ENCODE results near the gene KCNA2. TPM values are rescaled to one million over a fixed set of nuclear protein-coding genes. Genes with fewer than 3 reads are reported as not detected.

Gene KCNA2
- total and polyA plus RNA-seq, 7 donors = 0.05 to 1.1 (median 0.40) TPM

DNA sequence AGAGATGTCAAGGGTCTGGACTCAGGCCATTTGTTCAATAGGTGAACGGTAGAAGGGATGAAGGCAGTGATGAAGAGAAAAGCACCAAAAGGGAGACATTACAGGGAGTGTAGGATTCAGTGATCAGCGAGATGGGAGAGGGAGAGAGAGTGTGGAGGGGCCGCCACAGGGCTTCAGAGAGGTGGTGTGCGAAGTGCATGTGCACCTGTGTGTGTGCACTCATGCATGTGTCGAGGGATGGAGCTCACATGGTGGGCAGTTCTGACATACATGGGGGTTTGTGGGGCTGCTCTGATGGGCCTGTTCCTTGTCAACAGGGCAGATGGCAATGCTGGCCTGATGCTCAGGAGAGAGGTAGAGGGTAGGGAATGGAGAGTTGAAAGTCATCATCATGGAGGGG is 11.4 kb upstream of the KCNA2 start:
- intact Hi-C loops (cut with DNase I) = no loop called here

DNA sequence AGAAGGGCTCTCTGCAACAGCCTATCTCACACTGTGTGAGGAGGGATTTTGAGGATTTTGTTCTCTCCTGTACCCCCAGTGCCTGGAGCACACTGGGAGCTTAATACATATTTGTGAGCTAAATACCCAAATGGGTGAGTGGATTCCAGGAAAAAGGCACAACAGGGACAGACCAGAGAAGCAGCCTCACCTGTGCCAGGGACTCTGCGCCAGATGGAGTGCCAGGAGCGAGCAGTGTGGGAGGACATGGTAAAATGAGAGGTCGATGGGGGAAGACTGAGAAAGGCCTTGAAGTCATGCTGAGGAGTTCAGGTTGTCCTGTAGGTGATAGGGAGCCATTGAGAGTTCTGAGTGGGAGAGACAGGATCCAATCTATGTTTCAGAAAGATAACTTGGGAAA is 11.0 kb upstream of the KCNA2 start:
- no peak for DNase-seq
- H3K9me3 ChIP-seq = no peaks in the 10 kb centered on the region
- TF ChIP-seq, protein P1, sequence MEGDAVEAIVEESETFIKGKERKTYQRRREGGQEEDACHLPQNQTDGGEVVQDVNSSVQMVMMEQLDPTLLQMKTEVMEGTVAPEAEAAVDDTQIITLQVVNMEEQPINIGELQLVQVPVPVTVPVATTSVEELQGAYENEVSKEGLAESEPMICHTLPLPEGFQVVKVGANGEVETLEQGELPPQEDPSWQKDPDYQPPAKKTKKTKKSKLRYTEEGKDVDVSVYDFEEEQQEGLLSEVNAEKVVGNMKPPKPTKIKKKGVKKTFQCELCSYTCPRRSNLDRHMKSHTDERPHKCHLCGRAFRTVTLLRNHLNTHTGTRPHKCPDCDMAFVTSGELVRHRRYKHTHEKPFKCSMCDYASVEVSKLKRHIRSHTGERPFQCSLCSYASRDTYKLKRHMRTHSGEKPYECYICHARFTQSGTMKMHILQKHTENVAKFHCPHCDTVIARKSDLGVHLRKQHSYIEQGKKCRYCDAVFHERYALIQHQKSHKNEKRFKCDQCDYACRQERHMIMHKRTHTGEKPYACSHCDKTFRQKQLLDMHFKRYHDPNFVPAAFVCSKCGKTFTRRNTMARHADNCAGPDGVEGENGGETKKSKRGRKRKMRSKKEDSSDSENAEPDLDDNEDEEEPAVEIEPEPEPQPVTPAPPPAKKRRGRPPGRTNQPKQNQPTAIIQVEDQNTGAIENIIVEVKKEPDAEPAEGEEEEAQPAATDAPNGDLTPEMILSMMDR (IDR thresholded peaks at IDR 0.05) = no peak
- ATAC-seq = no peak
- H3K27me3 ChIP-seq (ENCODE audit: insufficient read depth in 3 of 3, low read length in 2 of 3) = peaks cover 0 to 42% (median 4%) of the 10 kb centered on the region in 3 donors
- 66 to 71% (median 68%) methylated on average over 3 of the region's 3 CpGs for WGBS, 3 donors
- intact Hi-C loops (cut with DNase I) = no loop called here
- no peak overlapping the region for H3K27ac ChIP-seq
- no peak overlapping the region for H3K4me3 ChIP-seq
- no peaks in the 10 kb centered on the region for H3K36me3 ChIP-seq (ENCODE audit: insufficient read depth in 1 of 2, low read depth in 1 of 2)
- H3K4me1 ChIP-seq = no peaks in the 10 kb centered on the region

More for the DNA sequence above, 11.4 kb upstream of the KCNA2 start:
- H3K27me3 ChIP-seq (ENCODE audit: insufficient read depth in 3 of 3, low read length in 2 of 3) = peaks cover 0 to 42% (median 4%) of the 10 kb centered on the region in 3 donors
- no peaks in the 10 kb centered on the region for H3K9me3 ChIP-seq
- no peaks in the 10 kb centered on the region for H3K36me3 ChIP-seq (ENCODE audit: insufficient read depth in 1 of 2, low read depth in 1 of 2)
- no peak overlapping the region for H3K27ac ChIP-seq
- DNase-seq (no peak), ATAC-seq (no peak)
- 70 to 80% (median 72%) methylated on average over 5 of the region's 5 CpGs for WGBS, 3 donors
- TF ChIP-seq, protein P1 (IDR thresholded peaks at IDR 0.05) = no peak
- H3K4me1 ChIP-seq = no peaks in the 10 kb centered on the region
- no peak overlapping the region for H3K4me3 ChIP-seq

DNA sequence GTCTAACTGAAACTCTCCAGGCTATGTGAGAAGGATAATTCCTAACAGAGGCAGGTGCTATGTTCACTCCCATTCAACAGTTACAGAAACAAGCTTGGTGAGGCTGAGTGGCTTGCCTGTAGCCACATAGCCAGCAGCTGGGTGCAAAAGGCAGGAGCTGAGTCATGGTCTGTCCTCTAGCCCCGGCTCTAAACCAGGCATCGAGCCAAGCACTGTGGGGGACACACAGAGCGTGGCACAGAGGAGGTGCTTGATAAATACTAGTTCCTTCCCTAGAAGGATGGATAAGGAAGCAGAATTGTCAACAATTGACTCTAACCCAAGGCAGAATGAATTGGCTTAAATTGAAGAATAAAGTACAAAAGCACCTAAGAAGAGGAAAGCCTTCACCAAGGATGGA is 10.4 kb upstream of the KCNA2 start:
- ATAC-seq (no peak), DNase-seq (no peak)
- TF ChIP-seq, protein P1 (IDR thresholded peaks at IDR 0.05) = no peak
- Histone ChIP-seq H3K27me3 (ENCODE audit: insufficient read depth in 3 of 3, low read length in 2 of 3) (peaks cover 0 to 42% (median 4%) of the 10 kb centered on the region in 3 donors), H3K4me3 (no peak overlapping the region), H3K9me3 (no peaks in the 10 kb centered on the region), H3K27ac (no peak overlapping the region), H3K4me1 (no peaks in the 10 kb centered on the region), H3K36me3 (ENCODE audit: insufficient read depth in 1 of 2, low read depth in 1 of 2) (no peaks in the 10 kb centered on the region)
- intact Hi-C loops (cut with DNase I) = no loop called here
- WGBS, 3 donors = 12 to 17% (median 14%) methylated on average over 3 of the region's 3 CpGs

DNA sequence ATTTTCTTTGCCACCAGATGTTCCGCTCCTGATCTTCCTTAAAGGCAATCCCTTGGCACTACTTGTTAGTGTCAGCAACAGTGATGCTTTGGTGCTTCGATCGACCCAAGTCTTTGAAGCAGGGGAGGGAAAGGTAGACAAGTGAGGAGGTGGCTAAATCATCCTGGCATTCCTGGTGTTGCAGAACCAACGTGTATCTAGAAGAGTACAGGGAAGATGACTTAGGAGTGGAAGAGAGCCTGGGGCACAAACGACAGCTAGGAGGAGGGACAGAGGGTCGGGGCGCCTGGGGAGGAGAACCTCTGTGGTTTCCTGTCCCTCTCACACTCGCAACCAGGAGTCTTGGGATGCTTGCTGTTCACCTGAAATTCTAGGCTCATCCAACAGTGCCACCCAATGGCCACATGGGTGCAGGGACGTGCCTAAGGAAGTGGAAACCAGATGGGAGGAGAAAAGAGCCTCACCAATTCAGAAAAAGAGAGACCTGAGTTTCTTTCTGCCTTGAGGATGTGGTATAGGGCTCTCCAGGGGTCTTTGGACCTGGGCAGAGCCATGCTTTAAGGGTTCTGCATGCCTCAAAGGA is 9.5 kb upstream of the KCNA2 start:
- H3K27me3 ChIP-seq (ENCODE audit: insufficient read depth in 3 of 3, low read length in 2 of 3) = peaks cover 0 to 40% (median 4%) of the 10 kb centered on the region in 3 donors
- WGBS, 3 donors = 20 to 26% (median 24%) methylated on average over 9 of the region's 9 CpGs

More for the DNA sequence above, 9.5 kb upstream of the KCNA2 start:
- peak; percentile 38 to 69 for DNase-seq
- Histone ChIP-seq H3K4me1 (no peaks in the 10 kb centered on the region), H3K36me3 (ENCODE audit: insufficient read depth in 1 of 2, low read depth in 1 of 2) (no peaks in the 10 kb centered on the region), H3K4me3 (no peak overlapping the region), H3K9me3 (no peaks in the 10 kb centered on the region), H3K27ac (no peak overlapping the region)
- TF ChIP-seq, protein P1 (IDR thresholded peaks at IDR 0.05) = peak; percentile 77
- intact Hi-C loops (cut with DNase I) = loop anchor here (1.0 to 2.0 kb wide), 3 partner anchors 59 to 91 kb away; no protein-coding TSS in a partner anchor
- ATAC-seq = peak; percentile 59 to 82 (median 74)

All from psoas muscle (tissue), 8 donors.